ENCODE measurements around the gene IMMP2L.
"Not testable (repeated sequence)": the region's sequence is repeated elsewhere in the genome, so short reads cannot be mapped to it uniquely, and the experiment has no call there.

The IMMP2L gene

DNA sequence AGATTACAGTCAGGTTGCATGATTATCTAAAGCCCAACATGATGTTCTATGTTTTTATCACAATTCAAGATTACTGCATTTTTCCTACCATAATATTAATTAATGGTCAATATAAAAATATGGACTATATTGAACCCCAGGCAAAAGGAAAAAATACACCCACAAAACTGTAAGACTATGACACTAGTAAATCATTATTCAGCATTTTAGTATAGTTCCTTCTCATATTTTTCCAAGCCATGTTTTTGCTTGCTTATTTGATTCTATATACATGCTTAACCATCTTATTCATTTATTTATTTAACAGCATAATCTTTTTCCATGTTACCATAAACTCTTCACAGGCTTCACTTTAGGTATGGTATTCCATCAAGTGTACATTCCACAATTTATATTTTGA lies 101.6 kb downstream of the IMMP2L start:
- DNase-seq (ENCODE audit: low read depth), result no peak

DNA sequence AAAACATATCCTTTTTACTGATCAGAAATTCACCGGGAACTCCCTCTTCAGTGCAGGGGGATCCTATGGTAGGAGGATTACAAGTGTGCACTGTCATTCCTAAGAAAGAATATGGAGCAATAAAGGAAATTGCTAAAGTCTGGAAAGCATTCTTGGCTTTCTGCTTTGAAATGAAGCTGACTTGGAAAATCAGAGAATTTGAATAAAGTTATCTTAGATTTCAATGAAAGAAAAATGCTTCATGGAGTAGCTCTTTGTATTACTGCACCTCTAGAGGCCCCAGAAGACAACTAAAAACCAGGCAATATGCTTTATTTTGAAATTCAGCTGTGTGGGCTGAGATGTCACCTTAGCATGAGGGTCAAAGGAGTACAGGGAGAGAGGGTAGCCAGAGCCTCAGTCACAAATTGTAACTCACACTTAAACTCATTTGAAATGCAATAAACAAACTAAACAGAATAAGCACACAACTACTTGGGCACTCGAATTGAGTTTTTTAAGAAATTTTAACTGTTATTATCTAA lies 102.5 kb downstream of the IMMP2L start:
- DNase-seq (ENCODE audit: low read depth), result no peak

DNA sequence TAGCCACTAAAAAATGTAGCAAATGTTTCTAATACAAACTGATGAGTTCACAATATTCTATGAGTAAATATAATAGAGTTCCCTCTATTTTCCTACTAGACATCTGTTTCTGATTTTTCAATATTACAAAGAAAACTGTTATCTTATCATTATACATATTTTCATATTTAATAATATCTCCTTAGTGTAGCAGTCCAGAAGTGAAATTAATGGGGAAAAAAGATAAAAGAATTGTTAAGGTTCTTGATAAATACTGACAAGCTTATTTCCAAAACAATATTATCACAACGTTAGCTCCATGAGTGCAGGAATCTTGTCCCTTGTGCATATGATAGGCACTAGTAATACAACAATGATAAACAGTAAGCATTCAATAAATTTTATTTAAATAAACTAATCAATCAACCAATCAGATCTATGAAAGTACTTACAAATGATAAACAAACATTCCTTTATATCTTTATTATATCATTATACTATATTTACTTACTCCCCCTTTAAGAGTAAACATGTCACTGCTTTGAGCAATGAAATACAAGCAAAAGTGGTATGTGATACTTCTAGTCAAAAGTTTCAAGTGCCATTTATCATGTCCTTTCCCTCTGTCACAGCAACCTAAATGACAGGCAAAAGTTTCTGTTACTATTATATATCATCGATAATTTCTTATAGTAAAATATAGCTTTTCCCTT lies 103.1 kb downstream of the IMMP2L start:
- DNase-seq (ENCODE audit: low read depth), result no peak

DNA sequence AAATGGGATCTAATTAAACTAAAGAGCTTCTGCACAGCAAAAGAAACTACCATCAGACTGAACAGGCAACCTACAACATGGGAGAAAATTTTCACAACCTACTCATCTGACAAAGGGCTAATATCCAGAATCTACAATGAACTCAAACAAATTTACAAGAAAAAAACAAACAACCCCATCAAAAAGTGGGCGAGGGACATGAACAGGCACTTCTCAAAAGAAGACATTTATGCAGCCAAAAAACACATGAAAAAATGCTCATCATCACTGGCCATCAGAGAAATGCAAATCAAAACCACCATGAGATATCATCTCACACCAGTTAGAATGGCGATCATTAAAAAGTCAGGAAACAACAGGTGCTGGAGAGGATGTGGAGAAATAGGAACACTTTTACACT lies 111.6 kb downstream of the IMMP2L start:
- not testable (repeated sequence) for DNase-seq (ENCODE audit: low read depth)

DNA sequence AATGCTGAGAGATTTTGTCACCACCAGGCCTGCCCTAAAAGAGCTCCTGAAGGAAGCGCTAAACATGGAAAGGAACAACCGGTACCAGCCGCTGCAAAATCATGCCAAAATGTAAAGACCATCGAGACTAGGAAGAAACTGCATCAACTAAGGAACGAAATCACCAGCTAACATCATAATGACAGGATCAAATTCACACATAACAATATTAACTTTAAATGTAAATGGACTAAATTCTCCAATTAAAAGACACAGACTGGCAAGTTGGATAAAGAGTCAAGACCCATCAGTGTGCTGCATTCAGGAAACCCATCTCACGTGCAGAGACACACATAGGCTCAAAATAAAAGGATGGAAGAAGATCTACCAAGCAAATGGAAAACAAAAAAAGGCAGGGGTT lies 114.8 kb downstream of the IMMP2L start:
- not testable (repeated sequence) for DNase-seq (ENCODE audit: low read depth)

DNA sequence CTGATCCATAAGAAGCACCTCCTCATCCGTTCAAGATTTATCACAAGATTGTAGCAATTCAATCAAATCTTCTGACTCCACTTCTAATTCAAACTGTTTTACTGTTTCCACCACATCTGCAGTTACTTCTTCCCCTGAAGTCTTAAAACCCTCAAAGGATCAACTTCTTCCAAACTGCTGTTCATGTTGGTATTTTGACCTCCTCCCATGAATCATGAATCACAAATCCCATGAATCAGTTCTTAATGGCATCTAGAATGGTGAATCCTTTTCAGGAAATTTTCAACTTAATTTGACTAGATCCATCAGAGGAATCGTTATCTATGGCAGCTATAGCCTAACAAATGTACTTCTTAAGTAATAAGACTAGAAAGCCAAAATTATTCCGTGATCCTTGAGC lies 122.3 kb downstream of the IMMP2L start:
- no peak for DNase-seq (ENCODE audit: low read depth)

DNA sequence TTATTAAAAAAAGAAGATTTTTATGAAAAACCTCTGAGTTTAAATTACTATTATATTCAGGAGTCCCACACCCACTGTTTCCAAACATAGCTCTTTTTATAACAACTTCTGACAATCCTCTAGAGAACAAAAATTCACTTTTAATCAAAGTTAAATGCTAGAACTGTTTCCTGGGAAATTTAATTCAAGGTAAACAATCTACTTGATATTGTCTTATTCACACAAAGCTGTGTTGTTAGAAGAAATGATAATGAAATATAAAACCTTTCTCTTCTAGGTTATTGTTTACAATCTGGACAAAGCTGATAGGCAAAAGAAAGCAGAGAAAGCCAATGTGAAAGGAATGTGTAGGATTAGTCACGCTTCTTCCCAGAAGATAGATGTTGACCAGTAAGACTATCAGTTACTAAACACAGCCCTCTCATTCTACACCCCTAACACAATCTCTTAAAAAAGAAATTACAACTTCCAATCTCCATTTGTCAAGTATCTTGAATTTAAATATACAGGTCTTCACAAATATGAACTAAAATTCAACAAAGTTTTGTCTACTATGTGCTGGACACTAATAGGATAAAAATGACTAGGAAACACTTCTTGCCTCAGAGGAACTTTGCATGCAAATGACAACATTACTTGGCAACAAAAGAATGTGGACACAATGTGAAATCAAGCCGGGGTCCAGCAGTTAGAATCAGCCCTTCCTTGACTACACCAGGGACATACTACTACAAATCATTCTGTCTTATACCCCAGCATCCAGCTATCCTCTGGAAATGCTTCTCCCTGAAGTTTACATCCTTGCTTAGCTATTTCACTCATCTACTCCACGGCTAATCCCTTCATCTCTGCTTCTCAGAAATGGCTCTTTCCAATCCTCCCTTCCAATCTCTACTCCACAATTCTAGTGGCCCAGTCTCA lies 123.7 kb downstream of the IMMP2L start:
- DNase-seq (ENCODE audit: low read depth), result no peak

DNA sequence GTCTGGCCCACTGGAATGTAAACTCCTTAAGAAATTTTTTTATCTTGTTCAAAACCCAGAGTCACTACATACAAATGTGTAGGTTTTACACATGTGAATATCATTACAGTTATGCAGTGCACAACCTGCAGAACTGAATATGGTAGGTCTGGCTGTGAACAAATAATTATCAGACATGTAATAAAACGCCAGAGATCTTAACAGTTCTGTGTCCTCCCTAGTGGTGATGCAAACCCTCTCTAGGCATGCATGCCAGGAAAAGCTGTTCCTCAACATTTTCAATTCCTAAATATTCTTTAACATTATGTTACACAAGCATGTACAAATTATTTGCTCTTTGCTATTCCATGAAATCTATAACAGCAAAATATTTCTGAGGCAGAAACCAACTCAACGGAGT lies 124.6 kb downstream of the IMMP2L start:
- DNase-seq (ENCODE audit: low read depth), result no peak

DNA sequence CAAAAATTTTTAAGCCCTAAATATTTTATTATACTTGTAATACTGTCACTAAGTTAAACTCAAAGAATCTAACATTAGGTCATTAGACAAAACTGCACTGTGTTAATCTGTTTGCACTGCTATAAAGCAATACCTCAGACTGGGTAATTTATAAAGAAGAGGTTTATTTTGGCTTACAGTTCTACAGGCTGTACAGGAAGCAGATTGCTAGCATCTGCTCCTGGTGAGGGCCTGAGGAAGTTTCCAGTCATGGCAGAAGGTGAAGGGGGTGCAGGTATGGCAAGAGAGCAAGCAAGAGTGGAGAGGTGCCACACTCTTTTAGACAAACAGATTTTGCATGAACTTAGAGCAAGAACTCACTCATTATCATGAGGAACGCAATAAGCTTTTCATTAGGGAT lies 125.7 kb downstream of the IMMP2L start:
- DNase-seq (ENCODE audit: low read depth), result no peak

DNA sequence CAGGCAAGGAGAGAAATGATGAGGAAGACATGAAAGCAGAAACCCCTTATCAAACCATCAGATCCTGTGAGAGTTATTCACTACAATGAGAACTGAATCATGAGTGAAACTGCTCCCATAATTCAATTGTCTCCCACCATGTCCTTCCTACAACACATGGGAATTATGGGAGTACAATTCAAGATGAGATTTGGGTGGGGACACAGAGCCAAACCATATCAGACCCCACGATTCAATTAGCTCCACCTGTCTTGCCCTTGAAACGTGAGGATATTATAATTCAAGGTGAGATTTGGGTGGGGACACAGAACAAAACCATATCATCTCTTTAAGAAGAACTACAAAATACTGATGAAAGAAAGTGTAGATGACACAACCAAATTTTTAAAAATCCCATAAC lies 128.9 kb downstream of the IMMP2L start:
- DNase-seq (ENCODE audit: low read depth), result no peak

DNA sequence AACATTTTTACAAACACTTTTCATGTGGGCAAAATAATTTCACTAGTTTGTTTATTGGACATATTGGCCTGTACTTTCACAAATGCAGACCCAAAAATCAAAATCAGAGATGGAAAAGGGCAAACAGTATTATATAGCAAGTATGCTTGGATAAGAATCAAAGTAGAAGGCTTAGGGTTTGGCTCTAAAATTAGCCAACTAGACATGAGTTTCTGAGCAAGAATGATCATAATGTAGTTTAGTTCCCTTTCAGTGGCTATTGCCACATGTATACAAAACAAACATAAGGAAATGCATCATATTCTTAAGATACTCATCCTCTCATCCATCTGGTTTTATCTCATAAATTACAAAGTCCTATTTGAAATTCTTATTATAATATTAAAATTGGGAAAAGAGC lies 132.5 kb downstream of the IMMP2L start:
- no peak for DNase-seq (ENCODE audit: low read depth)

DNA sequence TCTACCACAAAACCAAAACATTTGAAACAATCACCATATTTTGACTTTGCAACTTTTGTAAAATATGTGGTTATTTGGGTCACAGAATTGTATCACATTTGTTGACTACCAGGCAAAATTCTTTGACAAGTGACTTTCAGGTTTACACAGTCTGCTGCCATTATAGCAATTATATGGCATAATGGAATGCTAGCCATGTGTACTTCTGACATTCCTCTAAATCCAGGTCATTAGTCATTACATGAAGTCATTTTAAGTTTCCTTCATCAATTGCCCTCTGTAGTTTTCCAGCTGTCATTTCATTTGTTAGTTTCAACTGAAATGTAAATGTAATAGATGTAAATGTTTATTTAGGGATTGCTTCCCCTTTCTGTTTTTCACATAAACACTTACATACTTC lies 137.5 kb downstream of the IMMP2L start:
- no peak for DNase-seq (ENCODE audit: low read depth)

DNA sequence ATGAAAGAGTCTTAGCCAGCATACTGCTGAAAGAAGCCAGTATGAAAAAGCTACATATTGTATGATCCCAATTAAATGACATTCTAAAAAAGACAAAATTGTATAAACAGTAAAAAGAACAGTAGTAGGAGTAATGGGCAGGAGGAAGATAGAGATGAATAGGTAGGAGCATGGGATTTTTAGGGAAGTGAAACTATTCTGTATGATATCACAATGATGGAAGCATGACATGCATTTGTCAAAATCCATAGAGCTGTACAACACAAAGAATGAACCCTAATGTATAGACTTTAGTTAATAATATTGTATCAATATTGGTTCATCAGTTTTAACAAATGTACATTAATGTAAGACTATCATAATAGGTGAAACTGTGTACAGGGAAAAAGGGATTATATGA lies 147.9 kb downstream of the IMMP2L start:
- DNase-seq (ENCODE audit: low read depth), result no peak

DNA sequence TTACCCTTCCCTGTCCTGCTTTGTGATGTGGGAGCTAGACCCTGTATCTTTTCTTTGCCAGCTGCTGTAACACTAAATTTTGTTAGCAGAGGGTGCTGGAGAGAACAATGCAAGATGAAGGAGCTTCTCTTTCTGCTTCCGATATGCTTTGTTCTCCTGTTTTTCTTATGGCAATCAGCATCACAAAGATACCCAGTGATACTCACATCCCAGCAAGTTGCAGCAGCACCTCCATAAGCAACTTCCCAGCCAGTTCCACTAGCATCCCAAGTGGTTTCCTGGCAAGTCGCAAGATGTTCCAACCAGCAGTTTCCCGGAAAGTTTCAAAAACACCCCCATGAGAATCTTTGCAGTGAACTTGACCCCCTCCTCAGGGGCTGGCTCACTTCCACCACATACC lies 148.6 kb downstream of the IMMP2L start:
- no peak for DNase-seq (ENCODE audit: low read depth)

DNA sequence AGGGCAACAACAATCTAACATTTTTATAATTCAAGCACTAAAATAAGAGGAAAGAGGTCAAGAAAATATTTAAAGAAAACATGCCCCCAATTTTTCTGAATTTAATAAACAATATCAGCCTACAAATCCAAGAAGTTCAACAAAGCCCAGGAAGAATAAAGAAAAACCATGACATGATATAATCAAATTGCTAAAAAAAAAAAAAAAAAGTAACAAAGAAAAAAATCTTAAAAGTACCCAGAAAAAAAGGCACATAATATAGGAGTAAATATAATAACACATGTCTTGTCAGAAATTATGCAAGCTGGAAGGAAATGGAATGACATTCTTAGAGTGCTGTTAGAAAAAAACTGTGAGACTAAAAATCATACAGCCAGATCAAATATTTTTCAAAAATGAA lies 151.4 kb downstream of the IMMP2L start:
- DNase-seq (ENCODE audit: low read depth), result no peak

DNA sequence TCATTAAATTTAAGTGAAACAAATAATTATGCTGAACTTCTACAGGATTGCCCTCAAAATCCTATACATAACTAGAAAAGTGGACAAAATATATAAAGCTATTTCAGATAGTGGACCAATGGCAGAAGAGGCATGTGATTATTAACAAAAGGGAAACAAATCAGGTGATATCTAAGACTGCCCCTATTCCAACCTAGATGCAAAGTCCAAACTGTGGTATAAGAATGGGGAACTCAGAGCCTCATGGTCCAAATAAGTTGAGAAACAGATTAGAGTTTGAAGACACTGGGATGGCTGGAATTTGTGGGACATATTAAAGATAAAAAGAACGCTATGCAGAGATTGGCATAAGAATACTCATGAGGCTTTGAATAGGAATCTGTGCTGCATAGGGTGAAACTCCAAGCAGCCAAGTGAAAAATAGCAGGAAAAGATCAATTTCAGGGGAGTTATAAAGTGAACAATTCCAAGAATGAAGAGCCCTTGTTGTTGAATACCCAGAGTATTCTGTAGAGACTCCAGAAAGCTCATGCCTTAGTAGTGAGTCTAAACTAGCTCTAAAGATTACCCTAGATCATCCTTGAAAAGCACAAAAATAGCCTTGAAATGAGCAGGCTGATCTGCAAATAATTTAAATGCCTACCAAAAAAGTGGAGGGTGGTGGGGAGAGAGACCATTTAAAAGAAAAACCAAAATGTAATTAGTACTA lies 152.4 kb downstream of the IMMP2L start:
- DNase-seq (ENCODE audit: low read depth), result no peak

DNA sequence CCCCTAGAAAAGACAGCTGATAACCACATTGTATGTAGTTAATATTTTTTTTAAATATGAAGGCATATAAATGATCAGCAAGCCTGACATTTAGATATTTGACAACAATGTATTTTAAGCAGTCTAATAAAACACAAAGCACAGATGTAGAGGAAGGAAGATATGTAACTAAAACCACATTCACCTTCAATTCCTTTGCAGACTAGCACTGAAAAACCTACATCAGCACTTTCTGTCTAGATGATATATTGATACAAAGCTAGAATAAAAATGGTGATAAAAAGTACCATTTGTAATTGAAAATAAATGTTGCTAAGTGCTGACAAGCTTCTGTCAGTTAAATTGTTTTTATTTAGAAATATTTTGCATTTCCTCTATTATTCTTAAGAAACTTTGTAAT lies 153.6 kb downstream of the IMMP2L start:
- no peak for DNase-seq (ENCODE audit: low read depth)

DNA sequence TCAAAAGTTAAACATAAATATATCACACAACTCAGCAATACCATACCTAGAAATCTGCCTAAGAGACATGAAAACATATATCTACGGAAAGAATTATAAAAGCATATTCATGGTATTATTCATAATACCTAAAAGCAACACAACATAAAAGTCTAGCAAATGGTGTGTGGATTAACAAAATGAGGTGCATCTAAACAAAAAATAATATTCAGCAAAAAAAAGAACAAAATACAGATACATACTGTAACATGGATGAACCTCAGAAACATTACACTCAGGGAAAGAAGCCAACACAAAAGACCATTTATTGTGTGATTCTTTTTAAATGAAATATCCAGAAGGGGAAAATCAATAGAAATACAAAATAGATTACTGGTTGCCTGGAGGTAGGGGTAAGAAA lies 155.0 kb downstream of the IMMP2L start:
- no peak for DNase-seq (ENCODE audit: low read depth)

DNA sequence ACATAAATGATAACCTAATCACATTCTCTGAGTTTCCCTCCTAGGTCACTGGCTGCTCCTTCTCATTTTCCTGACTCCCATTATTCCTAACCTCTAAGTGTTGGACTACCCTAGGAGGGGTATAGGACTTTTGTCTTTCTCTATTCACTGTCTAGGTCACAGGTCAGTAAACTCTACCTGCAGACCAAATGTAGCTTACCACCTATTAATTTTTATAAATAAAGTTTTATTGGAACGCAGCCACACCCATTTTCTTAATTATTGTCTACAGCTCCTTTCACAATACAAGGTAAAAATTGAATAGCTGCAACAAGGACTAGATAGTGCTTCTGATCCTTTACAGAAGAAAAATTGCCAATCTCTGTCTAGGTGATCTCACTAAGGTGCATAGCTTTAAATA lies 156.7 kb downstream of the IMMP2L start:
- no peak for DNase-seq (ENCODE audit: low read depth)

DNA sequence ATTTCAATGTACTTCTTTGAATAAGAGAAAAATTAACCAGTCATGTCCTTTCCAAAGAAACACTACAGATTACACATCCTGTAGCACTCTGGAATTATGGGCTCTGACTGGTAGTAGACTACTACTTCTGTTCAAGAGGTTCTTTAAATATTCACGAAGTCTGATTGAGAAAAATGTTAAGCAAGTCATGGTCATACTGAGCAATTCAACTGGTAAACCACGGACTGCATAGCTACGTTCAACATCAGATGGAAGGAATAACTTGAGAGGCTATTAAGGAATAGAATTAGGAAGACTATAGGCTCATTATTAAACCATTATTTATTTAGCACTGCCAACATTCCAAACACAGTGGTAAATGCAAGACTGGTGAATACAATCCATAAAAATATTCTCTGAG lies 160.8 kb downstream of the IMMP2L start:
- DNase-seq (ENCODE audit: low read depth), result no peak

DNA sequence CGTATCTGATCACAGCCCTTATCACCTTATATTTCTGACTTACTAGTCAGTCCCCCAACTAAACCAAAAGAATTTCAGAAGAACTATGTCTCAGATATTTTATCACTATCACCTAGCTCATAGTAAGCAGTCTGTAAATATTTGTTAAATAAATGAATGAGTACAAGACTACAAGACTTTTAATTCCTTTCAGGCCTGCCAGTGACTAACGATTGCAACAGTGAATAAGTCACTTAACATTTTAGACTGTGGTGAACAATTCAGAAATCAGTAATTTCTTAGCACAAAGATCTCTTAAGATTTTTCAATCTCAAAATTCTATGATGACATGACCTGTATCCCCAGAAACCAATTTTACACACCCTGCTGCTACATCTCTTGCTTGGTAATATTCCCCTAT lies 162.2 kb downstream of the IMMP2L start:
- no peak for DNase-seq (ENCODE audit: low read depth)

DNA sequence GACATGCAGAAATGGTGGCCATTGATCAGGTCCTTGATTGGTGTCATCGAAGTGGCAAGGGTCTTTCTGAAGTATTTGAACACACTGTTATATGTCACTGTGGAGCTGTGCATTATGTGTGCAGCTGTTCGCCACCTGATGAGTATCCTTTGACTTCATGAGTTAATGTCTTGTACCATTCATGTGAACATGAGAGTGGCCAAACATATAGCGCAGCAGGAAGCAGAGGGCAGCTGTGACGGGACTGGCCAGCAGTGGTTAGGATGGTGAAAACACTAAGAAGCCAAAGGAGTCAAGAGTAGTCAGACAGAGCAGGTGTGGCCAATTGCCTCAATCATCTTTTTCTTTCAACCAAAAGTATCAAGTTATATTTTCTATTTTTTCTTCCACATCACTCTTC lies 167.4 kb downstream of the IMMP2L start:
- no peak for DNase-seq (ENCODE audit: low read depth)
